SH-SY5Y (cell line): ENCODE data around the gene ARMC2.

Experiments
- GATA2 ChIP-seq: IDR thresholded peaks from 2 replicates; pipeline ENCODE4 v1.6.1; 2011; ENCODE audit warnings: mild to moderate bottlenecking, low read depth, low read length
- GATA3 ChIP-seq: IDR thresholded peaks from 2 replicates; pipeline ENCODE4 v1.6.1; 2011; ENCODE audit warnings: low read depth, mild to moderate bottlenecking, low read length, moderate library complexity

DNA sequence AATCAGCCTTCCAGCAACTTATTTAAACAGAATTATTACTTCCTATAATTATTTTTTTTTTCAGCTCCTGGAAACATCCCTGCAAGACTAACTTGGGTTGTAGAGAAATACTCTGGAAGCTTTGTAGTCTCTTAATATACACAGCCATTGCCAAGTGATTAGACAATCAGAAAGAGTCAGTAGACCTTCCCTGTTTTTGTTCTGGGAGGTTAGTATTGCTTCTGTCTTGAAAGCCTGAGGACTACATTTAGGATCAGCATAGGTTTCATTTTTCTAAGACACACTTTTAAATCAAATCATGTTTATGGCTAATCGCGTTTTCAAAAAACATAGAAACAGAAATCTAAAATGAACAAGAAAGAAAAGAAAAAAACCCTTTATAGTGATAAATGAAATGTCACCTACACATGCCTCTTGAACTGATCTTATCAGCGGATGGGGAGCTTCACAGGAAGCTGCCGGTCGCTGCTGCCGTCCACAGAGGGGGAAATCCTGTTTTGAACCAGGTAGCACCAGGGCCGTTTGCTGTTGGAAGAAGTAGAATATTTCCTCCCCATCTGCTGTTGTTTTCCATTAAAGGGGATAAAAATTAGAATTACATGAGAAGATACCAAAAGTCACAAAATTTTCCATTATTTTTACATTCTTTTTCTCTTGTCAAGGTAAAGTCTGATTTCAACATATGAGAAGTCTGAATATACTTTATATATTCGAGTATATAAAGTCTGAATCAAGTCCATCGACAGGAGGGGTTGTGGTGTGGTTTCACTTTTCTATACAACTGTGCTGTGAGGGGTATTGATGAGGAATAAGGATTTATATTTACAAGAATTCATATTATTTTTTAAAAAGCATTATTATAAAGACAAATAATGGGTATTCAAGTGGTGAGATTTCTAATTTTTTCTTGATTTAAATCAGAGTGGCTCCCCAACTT, 94.6 kb downstream of the ARMC2 start:
- peak; percentile 42; the same call in 1 of the 2 replicates for TF ChIP-seq GATA3
- peak; percentile 87 for TF ChIP-seq GATA2
